ENCODE data around the gene TCEAL6. TPM values are rescaled to one million over a fixed set of nuclear protein-coding genes. Genes with fewer than 3 reads are reported as not detected.
"Not testable (repeated sequence)": the region's sequence is repeated elsewhere in the genome, so short reads cannot be mapped to it uniquely, and the experiment has no call there.

TCEAL6 gene
- not detected for polyA plus RNA-seq (2013, experiment 1 of 2; ENCODE audit: insufficient read length)
- not detected for polyA plus RNA-seq (2013, experiment 2 of 2; ENCODE audit: insufficient read length)

DNA sequence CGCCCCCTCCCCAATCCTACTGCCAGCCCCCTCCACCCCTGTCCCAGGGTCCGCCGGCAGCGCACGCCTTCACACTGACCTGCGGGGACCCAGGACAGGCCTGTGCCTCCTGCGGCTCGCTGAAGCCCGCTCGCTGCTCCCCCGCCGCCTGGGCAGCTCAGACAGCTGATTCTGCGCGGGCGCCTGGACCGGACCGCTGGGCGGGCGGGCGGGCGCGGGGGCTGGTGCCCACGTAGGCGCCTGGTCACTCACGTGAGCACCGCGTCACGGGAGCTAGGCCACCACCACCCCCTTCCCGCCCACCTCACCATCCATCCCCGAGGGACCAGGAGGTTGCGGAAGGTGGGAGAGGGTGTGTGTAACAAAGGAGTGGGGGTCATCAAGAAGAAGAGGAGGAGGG lies at the start of gene TCEAL6:
TCEAL6 (minus strand) TSS at position 208 of the 400 bp plus-strand sequence.
- not testable (repeated sequence) for DNase-seq

DNA sequence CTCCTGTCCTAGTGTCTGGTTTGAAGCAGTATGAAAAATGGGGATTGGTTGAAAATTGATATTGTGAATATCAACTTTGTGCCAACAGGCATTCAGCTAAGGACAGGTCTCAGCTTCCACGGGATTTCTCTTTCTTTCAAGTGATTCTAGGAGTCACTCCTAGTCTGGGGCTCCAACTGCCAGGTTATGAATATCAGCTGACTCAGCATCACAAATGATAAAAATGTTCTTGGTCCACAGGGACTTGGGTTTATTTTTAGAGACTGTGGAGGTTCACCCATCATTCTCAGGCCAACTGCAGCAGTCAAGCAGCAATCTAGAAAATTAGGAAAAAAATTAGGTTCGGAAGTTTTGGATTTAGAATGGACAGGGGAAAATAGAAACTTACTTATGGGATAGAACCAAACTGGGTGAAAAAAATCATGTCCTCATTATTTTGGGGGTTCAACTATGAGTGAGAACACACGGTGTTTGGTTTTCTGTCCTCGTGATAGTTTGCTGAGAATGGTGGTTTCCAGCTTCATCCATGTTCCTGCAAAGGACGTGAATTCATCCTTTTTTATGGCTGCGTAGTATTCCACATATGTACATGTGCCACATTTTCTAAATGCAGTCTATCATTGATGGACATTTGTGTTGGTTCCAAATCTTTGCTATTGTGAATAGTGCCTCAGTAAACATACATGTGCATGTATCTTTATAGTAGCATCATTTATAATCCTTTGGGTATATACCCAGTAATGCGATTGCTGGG lies 43.9 kb upstream of the TCEAL6 start:
- no peak for DNase-seq

DNA sequence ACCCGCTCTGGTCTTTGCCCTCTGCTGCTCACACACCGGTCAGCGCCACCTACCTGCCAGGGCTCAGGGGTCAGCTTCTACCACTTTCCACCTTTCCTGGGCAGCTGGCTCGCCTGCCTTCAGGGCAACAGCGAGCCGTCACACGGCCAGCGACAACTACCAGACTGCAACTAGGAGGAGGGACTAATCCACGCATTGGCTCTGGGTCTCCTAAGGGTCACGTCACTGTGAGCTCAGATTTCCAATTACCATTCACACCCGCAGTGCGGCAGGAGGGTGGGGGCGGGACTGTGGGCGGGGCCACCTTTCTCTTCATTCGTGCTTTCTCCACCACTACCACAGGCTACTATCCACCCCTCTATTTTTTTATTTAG lies 13.5 kb upstream of the TCEAL6 start, which contains the start of gene BEX5:
BEX5 (minus strand) TSS at position 172 of the 374 bp plus-strand sequence. CDS start 1,712 bp downstream, outside the sequence.
- peak; percentile 20 for DNase-seq

DNA sequence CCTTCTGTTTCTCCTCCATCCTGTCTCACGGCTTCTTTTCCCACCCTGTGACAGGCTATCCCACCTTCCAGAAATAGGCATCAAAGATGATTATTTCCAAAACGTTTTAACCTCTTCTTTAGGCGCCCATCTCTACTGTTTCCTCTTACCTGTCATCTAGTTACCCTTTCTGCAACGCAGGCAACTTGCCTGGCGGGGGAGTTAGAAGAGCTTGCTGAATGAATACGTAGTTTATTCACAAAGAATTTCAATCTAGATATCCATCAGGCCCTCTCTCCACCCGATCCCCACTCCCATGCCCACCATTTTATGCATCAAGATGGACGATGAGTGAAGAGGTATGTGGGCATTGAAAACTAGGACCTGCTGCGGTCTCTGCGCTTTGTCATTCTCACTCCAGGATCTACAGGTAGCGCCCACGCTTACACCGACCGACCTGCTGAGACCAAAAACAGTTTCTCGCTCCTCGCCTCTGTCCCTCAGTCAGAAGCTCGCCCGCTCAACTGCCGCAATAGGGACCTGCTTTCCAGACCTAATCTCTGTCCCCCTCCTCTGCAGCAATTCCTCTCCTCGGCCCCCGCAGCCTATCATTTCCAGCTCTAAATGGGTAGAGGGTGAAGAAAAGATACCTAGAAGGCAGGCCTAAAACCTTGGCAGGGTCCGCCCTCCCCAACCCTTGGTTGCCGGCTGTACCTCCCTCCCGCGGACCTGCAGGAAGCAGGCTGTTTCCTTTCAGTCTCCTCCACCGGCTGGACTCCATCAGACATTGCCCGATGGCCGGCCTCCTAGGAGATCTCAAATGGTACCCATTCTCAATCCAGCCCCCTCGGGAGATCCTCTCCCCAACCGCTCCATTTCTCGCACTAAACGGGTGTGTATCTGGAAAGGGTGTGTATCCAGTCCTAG lies 12.9 kb upstream of the TCEAL6 start:
- DNase-seq = no peak

DNA sequence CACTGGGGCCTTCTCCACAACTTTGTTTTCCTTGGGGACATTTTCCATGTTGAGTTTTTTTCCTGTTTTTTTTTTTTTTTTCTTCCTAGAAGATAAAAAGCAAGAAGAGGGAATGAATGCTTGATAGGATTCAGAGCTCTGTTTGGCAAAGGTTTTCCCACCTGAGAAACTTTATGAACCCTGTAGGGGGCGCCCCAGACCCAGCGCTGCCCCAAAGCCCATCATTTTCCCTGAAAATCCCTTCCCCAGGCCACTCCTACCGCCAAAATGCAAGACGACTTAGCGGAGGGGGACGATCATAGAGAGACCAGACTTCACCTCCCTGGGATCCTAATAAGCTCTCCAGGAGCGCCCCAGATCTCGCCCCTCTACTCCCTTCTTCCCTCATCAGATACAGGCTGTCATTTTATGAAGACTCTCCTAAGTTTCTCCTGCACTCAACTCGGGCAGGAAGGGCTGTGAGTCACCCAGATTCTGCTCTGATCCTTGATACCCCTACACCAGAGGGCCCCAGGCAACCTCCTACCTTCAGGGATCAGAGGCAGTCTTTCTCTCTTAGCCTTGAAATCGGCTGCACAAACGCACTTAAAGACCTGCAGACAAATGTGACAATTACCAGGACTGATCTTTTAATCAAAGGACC lies 12.1 kb upstream of the TCEAL6 start:
- DNase-seq = no peak

DNA sequence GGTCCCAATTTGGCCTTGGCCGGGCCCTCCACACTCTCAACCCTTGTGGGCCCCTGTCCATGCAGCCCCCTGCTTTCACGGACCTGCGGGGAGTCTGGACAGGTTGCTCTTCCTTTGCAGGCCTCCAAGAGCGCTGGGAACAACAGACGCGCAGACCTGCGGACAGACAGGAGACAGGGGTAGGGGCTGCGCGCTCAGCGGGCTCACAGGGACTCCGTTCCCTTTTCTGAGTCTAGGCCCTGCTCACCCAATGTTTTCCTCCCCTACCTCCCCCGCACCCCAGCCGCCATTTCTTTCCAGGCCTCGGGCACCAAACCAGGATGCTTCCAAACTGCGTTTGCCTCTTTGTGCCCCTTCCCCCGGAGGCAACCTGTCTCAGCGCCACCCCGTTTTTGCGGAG lies 650 bp downstream of the TCEAL6 start:
- DNase-seq = not testable (repeated sequence)

DNA sequence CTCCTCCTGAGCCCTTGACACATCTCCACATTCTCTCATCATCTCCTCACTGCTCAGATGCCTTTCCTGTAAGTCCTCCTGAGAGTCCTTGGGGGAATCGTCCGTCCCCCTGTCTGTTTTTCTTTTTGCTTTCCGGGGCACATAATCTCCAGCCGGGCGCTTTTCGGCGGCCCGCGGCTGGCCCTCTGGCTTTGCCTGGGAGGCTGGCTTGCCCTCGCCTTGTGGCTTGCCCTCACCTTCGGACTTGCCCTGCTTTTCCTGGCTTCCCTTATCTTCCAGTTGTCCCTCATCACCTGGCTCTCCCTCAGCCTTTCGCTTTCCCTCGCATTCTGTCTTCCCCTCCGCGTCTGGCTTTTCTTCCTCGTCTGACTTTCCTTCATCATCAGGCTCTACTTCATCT lies 1.4 kb downstream of the TCEAL6 start:
- not testable (repeated sequence) for DNase-seq

DNA sequence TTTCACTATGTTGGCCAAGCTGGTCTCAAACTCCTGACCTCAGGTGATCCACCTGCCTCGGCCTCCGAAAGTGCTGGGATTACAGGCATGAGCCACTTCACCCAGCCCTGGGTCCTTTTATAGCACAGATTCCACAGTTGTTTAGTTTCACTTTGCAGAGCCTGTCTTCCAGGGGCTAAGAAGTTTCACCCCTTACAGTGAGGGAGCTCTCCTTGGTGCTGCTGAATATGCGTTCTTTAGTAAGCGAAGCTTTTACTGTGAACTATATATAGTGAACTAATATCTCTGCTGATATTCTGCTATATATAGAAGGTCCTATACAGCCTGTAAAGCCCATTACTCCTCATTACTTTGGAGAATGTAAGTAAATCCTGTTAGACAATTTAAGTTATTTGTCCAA lies 4.2 kb downstream of the TCEAL6 start:
- no peak for DNase-seq

DNA sequence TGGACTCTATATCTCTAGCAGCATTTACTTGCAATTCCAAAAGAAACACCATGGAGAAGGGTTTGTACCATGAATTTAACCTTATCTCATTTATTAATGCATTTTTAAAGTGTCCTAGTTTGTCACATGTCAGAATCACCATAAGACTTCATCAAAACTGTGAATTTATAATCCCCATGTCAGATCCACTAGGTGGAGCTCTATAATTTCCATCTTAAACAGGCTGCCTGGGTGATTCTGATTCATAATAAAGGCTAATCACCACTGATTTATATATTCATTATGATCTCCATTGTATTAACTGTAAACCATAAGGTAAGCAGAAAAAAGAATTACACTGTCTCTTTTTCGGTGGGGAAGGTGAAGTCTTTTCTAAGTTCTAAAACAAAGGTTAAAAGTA lies 12.8 kb downstream of the TCEAL6 start:
- DNase-seq = no peak

DNA sequence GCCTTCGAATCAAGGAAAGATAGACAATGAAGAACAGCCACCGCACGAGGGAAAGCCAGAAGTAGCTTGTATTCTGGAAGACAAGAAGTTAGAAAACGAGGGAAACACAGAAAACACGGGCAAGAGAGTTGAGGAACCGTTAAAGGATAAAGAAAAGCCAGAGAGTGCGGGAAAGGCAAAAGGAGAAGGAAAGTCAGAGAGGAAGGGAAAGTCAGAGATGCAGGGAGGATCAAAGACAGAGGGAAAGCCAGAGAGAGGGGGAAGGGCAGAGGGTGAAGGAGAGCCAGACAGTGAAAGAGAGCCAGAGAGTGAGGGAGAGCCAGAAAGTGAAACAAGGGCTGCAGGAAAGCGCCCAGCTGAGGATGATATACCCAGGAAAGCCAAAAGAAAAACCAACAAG lies 15.4 kb downstream of the TCEAL6 start:
- no peak for DNase-seq

DNA sequence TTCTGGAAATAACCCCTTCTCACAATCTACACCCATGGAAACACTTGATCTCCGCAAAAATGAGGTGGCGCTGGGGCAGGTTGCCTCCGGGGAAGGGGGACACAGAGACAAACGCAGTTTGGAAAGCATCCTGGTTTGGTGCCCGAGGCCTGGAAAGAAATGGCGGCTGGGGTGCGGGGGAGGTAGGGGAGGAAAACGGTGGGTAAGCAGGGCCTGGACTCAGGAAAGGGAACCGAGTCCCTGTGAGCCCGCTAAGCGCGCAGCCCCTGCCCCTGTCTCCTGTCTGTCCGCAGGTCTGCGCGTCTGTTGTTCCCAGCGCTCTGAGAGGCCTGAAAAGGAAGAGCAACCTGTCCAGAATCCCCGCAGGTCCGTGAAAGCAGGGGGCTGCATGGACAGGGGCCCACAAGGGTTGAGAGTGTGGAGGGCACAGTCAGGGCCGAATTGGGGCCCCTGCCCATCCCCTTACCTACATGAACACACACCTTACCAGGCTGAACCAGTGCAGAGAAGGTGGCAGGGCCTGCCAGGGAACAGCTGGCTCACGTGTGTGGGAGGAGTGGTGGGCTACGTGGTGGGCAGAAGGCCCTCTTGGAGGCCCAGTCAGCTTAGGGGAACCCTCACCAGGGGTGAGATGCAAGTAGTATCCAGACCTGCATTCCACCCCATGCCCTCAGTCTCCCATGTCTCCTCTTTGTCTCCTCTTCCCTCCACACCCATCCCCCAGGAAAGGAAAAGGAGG lies 16.0 kb downstream of the TCEAL6 start:
- not testable (repeated sequence) for DNase-seq

DNA sequence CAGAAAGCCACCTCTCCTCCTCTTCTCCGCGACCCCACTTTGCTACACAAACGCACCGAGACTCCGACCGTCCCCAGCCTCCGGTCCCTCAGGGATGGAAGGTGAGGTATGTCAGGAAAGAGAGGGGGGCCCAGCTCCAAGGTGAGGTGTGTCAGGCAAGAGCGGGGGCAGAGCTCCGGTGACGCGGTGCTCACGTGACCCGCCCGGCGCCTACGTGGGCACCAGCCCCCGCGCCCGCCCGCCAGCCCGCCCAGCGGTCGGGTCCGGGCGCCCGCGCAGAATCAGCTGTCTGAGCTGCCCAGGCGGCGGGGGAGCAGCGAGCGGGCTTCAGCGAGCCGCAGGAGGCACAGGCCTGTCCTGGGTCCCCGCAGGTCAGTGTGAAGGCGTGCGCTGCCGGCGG lies 16.8 kb downstream of the TCEAL6 start, which contains the start of gene TCEAL2:
TCEAL2 (plus strand) TSS at position 244 of the 400 bp plus-strand sequence. CDS start 1,152 bp downstream, outside the sequence.
- not testable (repeated sequence) for DNase-seq

DNA sequence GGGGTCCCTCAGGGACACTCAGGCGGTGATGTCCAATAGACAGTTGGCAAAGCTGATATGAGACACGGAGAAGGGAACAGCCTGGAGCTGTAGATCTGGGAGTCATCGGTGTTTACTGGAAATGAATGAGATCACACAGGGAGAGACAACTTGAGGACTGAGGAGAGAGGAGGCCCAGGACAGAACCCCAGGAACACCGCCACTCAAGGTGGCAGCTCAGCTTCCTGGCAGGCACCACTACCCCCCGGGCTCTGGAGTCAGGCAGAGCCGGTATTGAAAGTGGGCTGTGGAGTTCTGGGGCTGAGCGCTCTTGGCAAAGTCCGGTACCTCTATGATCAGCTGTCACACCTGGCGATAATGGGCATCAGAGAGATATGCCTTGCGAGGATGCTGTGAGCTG lies 17.3 kb downstream of the TCEAL6 start:
- DNase-seq = not testable (repeated sequence)

DNA sequence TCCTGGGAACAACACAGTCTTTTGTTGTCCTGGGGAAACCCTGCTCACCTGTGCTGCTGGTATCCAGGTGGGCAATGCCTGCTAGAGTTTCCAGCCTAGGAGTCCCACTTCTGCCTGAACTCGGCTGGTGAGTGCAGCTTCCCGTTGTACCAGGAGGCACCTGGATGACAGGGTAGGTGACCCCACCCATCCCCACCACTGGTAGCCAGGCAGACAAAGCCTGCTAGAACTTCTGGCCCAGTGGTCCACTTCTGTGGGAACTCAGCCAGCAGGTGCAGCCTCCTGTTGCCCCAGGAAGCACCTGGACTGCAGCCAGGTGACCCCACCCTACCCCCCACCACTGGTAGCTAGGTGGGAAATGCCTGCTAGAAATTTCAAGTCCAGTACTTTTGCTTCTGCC lies 26.5 kb downstream of the TCEAL6 start:
- DNase-seq = no peak

DNA sequence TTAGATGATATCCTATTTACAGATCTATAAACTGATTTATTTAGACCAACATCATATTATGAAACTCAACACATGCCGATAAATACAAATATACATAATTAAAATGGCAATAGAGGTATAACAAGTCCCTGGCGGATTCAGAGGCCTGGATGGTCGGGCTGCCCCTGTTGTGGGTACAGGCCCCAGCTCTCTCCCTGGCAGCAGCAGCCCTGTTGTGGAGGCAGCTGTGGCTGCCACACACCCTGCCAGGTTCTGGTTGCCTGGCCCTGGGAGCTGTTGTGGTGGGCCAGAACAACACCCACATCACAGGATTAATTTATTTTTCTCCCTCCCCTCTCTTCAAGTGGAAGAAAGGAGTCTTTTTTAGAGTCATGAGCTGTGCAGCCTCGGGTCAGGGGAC lies 28.9 kb downstream of the TCEAL6 start:
- no peak for DNase-seq

All from fibroblast of skin of abdomen (primary cell).